Right lobe of liver (tissue), 6 donors: ENCODE results near the gene RAD23A. TPM values are rescaled to one million over a fixed set of nuclear protein-coding genes. Genes with fewer than 3 reads are reported as not detected.

Source experiments
- ATAC-seq, 4 donors: fragments of 200-7000 bp; cut with Tn5 transposase; one replicate each; pipeline ENCODE4 v1.9.1; 2020; ENCODE audit warnings: mild to moderate bottlenecking in 4 of 4, moderate library complexity in 4 of 4
- DNase-seq, 3 donors: peaks; one replicate each; pipeline ENCODE4 v3.0.0-alpha.2; 2020
- H3K27ac ChIP-seq, 3 donors: fragments of 200-600 bp; one replicate each; pipeline ENCODE4 v1.8.0; 2022
- H3K27me3 ChIP-seq, 2 donors: fragments of 200-600 bp; one replicate each; pipeline ENCODE4 v1.8.0; 2022
- H3K36me3 ChIP-seq, 4 donors: fragments of 200-600 bp; sonication (generic) in 1 of 4; one replicate each; pipeline versions ENCODE4 v1.5.1 to v1.8.0; 2017 to 2022; ENCODE audit warnings: control low read depth in 1 of 4
- H3K4me1 ChIP-seq, 4 donors: fragments of 200-600 bp; sonication (generic) in 1 of 4; one replicate each; pipeline versions ENCODE4 v1.5.1 to v1.8.0; 2017 to 2022; ENCODE audit warnings: control low read depth in 1 of 4
- H3K4me3 ChIP-seq, 3 donors: fragments of 200-600 bp; one replicate each; pipeline ENCODE4 v1.8.0; 2022
- H3K9me3 ChIP-seq, 4 donors: fragments of 200-600 bp; sonication (generic) in 1 of 4; one replicate each; pipeline versions ENCODE4 v1.5.1 to v1.8.0; 2017 to 2022; ENCODE audit warnings: control low read depth in 1 of 4
- CTCF ChIP-seq, 4 donors: fragments of 200-600 bp in 3 of 4; fragments of 450-650 bp in 1 of 4; IDR thresholded peaks; one replicate each; pipeline versions ENCODE4 v1.5.1 to v1.8.0; 2016 to 2022; ENCODE audit warnings: antibody characterized with exemption in 4 of 4, mild to moderate bottlenecking in 2 of 4
- POLR2A ChIP-seq: fragments of 450-650 bp; IDR thresholded peaks from one replicate; pipeline ENCODE4 v1.6.1; 2017; ENCODE audit warnings: antibody characterized with exemption, mild to moderate bottlenecking
- WGBS: methylation state at CpG from one replicate; pipeline ENCODE4 v1.1.6; 2018; ENCODE audit warnings: low coverage, low lambda C conversion rate; ENCODE audit not compliant: insufficient coverage; ENCODE audit errors: missing lambda C conversion rate; 5-methylcytosine and 5-hydroxymethylcytosine counted together
- intact Hi-C, 2 donors: fragments of 100-400 bp; cut with DNase I; formaldehyde crosslinking; loops; one replicate each; pipeline versions ENCODE4 v1.11.2 to v1.14.1; 2022
- total RNA-seq, 6 experiments: library from RNA; depleted of rRNA in 2 of 6; stranded (reverse); fragments of >200 nt in 2 of 6; fragmentation: NEBNext Ultra II Directional in 3 of 6; extraction: Animal tissue kit (Norgen Biotek cat#: 25700) in 3 of 6; gene quantifications; one replicate each; pipeline versions ENCODE4 v1.1.0 to v1.2.4, GENCODE V29; 2016 to 2023
- donor health status: DM: no; HTN: yes; CAD: no.
- donor health status: DM: no; HTN: no; CAD: no.
- donor health status: DM: no; HTN: no; CAD: no.
- donor health status: DM: no; HTN: yes; CAD: no.
- donor health status: DM: no; HTN: yes; CAD: no.

Gene RAD23A
- total RNA-seq, 6 experiments from 2014 or later, result 37.8 to 69.0 (median 52.9) TPM

DNA sequence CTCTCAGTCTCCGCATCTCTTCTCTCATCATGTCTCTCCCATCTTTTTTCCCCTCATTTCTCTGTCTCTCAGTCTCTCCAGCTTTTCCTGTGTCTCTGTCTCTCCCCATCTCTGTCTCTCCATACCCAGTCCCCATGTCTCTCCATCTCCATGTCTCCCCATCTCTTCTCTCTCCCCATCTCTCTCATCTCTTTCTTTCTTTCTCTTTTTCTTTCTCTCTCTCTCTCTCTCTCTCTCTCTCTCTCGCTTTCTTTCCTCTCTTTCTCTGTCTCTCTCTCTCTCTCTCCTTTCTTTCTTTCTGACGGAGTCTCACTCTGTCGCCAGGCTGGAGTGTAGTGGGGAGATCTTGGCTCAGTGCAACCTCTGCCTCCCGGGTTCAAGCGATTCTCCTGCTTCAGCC lies 37.0 kb downstream of the RAD23A start:
- intact Hi-C loops, result loop anchor here in 1 of 2 donors (5.0 kb wide), 2 partner anchors 55 to 110 kb away; no protein-coding TSS in a partner anchor
- Histone ChIP-seq H3K4me1 (peaks cover 0 to under 1% (median 0%) of the 10 kb centered on the region in 4 donors), H3K36me3 (no peaks in the 10 kb centered on the region), H3K27ac (no peak overlapping the region), H3K9me3 (no peaks in the 10 kb centered on the region), H3K4me3 (no peak overlapping the region), H3K27me3 (no peaks in the 10 kb centered on the region)
- no peak for DNase-seq
- no peak for TF ChIP-seq CTCF (IDR thresholded peaks at IDR 0.05)
- no peak for TF ChIP-seq POLR2A
- no peak for ATAC-seq
- 83% methylated on average over 5 of the region's 6 CpGs for WGBS

DNA sequence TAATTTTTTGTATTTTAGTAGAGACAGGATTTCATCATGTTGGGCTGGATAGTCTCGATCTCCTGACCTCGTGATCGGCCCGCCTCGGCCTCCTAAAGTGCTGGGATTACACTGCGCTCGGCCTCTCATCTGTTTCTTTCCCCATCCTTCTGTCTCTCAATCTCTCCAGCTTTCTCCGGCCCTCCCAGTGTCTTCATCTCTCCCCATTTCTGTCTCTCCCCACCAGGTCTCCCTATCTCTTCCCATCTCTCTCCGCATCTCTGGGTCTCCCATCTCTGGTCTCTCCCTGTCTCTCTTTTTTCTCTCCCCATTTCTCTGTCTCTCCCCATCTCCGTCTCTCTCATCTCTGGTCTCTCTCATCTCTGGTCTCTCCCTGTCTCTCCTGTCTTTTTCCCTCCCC lies 37.4 kb downstream of the RAD23A start:
- DNase-seq (no peak), ATAC-seq (no peak)
- H3K4me3 ChIP-seq, result no peak overlapping the region
- H3K27ac ChIP-seq, result no peak overlapping the region
- TF ChIP-seq POLR2A, result no peak
- no peak for TF ChIP-seq CTCF (IDR thresholded peaks at IDR 0.05)
- H3K9me3 ChIP-seq, result no peaks in the 10 kb centered on the region
- no peaks in the 10 kb centered on the region for H3K36me3 ChIP-seq
- WGBS, result 34% methylated on average over 10 of the region's 10 CpGs
- H3K27me3 ChIP-seq, result no peaks in the 10 kb centered on the region
- intact Hi-C loops, result loop anchor here in 1 of 2 donors (5.0 kb wide), 2 partner anchors 54 to 109 kb away; no protein-coding TSS in a partner anchor
- no peaks in the 10 kb centered on the region for H3K4me1 ChIP-seq

GRCh38 chr19:12983542-12984142 lies 38.0 kb downstream of the RAD23A start:
- no peak for TF ChIP-seq POLR2A
- peak; percentile 92 to 99 (median 97) for TF ChIP-seq CTCF (IDR thresholded peaks at IDR 0.05)
- no peaks in the 10 kb centered on the region for H3K9me3 ChIP-seq
- no peak overlapping the region for H3K4me3 ChIP-seq
- intact Hi-C loops, result loop anchor here in 1 of 2 donors (5.0 kb wide), 2 partner anchors 54 to 109 kb away; no protein-coding TSS in a partner anchor
- WGBS, result 9% methylated on average over 39 of the region's 51 CpGs
- no peaks in the 10 kb centered on the region for H3K36me3 ChIP-seq
- H3K27me3 ChIP-seq, result no peaks in the 10 kb centered on the region
- peak; percentile 88 to 99 (median 90) for ATAC-seq
- H3K4me1 ChIP-seq, result no peaks in the 10 kb centered on the region
- no peak overlapping the region for H3K27ac ChIP-seq
- DNase-seq, result peak; percentile 81 to 84 (median 83)

DNA sequence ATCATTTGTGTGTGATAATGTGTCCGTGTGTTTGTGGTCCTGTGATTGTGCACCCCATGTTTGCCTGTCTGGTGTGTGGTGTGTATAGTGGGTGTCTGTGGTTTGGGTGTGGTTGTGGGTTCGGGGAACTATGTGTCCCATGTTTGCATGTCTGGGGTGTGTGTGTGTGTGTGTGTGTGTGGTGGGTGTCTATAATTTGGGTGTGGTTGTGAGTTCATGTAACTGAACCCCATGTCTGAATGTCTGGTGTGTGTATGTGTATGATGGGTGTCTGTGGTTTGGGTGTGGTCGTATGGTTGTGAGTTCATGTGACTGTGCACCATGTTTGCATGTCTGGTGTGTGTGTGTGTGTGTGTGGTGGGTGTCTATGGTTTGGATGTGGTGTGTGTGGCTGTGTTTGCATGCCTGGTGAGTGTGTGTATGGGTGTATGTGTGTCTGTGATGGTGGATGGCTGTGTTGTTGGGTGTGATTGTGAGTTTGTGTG lies 38.5 kb downstream of the RAD23A start:
- Histone ChIP-seq H3K4me3 (no peak overlapping the region), H3K4me1 (no peaks in the 10 kb centered on the region), H3K9me3 (no peaks in the 10 kb centered on the region), H3K27ac (no peak overlapping the region), H3K36me3 (no peaks in the 10 kb centered on the region), H3K27me3 (no peaks in the 10 kb centered on the region)
- 69% methylated on average over 1 of the region's 3 CpGs for WGBS
- TF ChIP-seq CTCF (IDR thresholded peaks at IDR 0.05), result no peak
- TF ChIP-seq POLR2A, result no peak
- ATAC-seq (no peak), DNase-seq (no peak)
- intact Hi-C loops, result loop anchor here in 1 of 2 donors (5.0 kb wide), 2 partner anchors 53 to 108 kb away; no protein-coding TSS in a partner anchor
